HepG2 (cell line): ENCODE measurements around the gene ANKRD44. TPM values are rescaled to one million over a fixed set of nuclear protein-coding genes. Genes with fewer than 3 reads are reported as not detected.

ENCODE experiments used
- ATAC-seq: fragments of 200-7000 bp; cut with Tn5 transposase; 3 replicates; pipeline ENCODE4 v1.9.1; 2020; ENCODE audit warnings: mild to moderate bottlenecking, moderate library complexity
- BruUV-seq: library from RNA; stranded (reverse); fragments of 400-500 nt; replicated peaks from 2 replicates; lab custom pipeline; 2021; lab: Mats Ljungman, UMichigan
- CTCF ChIA-PET: fragments of 300-600 bp; formaldehyde crosslinking; extraction: SDS; loops from one replicate; lab custom pipeline; 2021; ENCODE audit warnings: low total read pairs, inconsistent platforms, low intra/inter-chr PET ratio; lab: Yijun Ruan, JAX
- POLR2A ChIA-PET: fragments of 350-600 bp; sonication (Branson Sonifier 250); formaldehyde crosslinking; loops from one replicate; lab custom pipeline; 2020; ENCODE audit warnings: antibody characterized with exemption, inconsistent platforms; lab: Yijun Ruan, JAX
- DNase-seq: peaks from one replicate; pipeline ENCODE4 v3.0.0-alpha.2; 2015; ENCODE audit warnings: low spot score
- FAIRE-seq: peaks from 3 replicates; lab custom pipeline; 2011; peaks lifted over from hg19 to GRCh38; lab: Jason Lieb, UNC
- H2AFZ ChIP-seq: one replicate; pipeline ENCODE4 v1.6.1; 2011; ENCODE audit warnings: low read length, inconsistent platforms
- H3K27ac ChIP-seq: fragments of 300-600 bp; 3 replicates; pipeline ENCODE4 v1.8.0; 2011; ENCODE audit warnings: mixed run types, mild to moderate bottlenecking, mixed read lengths, low read length, inconsistent platforms; ENCODE audit not compliant: insufficient read depth; ENCODE audit errors: extremely low read length
- H3K27me3 ChIP-seq, 2 experiments: fragments of 200-600 bp in 1 of 2; 2 replicates in 1 of 2; 3 replicates in 1 of 2; pipeline versions ENCODE4 v1.6.0 to v1.8.0; 2011; ENCODE audit warnings: low read length in 2 of 2, mild to moderate bottlenecking in 2 of 2, moderate library complexity in 2 of 2, inconsistent platforms in 1 of 2; ENCODE audit not compliant: insufficient read depth in 2 of 2, control insufficient read depth in 1 of 2
- H3K36me3 ChIP-seq, 2 experiments: fragments of 200-600 bp in 1 of 2; replicated peaks in 1 of 2; 2 replicates in 1 of 2; 3 replicates in 1 of 2; pipeline versions ENCODE4 v1.5.1 to v1.8.0; 2011; ENCODE audit warnings: low read length in 2 of 2, inconsistent platforms in 1 of 2; ENCODE audit not compliant: insufficient read depth in 2 of 2, control insufficient read depth in 1 of 2
- H3K4me1 ChIP-seq: 2 replicates; pipeline ENCODE4 v1.5.1; 2012; ENCODE audit warnings: low read length, inconsistent platforms; ENCODE audit not compliant: insufficient read depth
- H3K4me2 ChIP-seq: 2 replicates; pipeline ENCODE4 v1.6.0; 2011; ENCODE audit warnings: low read depth, low read length, inconsistent platforms
- H3K4me3 ChIP-seq, 3 experiments: fragments of 200-600 bp in 1 of 3; sonication (generic), shearing (Covaris generic) in 1 of 3; replicated peaks in 1 of 3; 2 replicates each; pipeline ENCODE4 v1.5.1; 2011 to 2016; ENCODE audit warnings: low read length in 3 of 3, inconsistent platforms in 2 of 3, low read depth in 2 of 3, mild to moderate bottlenecking in 2 of 3, control low read depth in 1 of 3, mixed read lengths in 1 of 3; ENCODE audit not compliant: insufficient read depth in 1 of 3
- H3K79me2 ChIP-seq: one replicate; pipeline ENCODE4 v1.6.1; 2011; ENCODE audit warnings: low read length, inconsistent platforms; ENCODE audit not compliant: insufficient read depth
- H3K9ac ChIP-seq: 2 replicates; pipeline ENCODE4 v1.6.0; 2011; ENCODE audit warnings: mild to moderate bottlenecking, low read depth, low read length, inconsistent platforms; ENCODE audit not compliant: insufficient read depth
- H3K9me3 ChIP-seq: 2 replicates; pipeline ENCODE4 v1.5.1; 2012; ENCODE audit warnings: mild to moderate bottlenecking, low read length
- H4K20me1 ChIP-seq: 2 replicates; pipeline ENCODE4 v1.6.0; 2011; ENCODE audit warnings: inconsistent platforms, mild to moderate bottlenecking, low read length, moderate library complexity; ENCODE audit not compliant: insufficient read depth
- FIP1L1 ChIP-seq: fragments of 200-400 bp; formaldehyde crosslinking; IDR thresholded peaks from 2 replicates; pipeline ENCODE4 v1.6.1; 2018; ENCODE audit warnings: low read depth, mild to moderate bottlenecking, low read length, moderate library complexity, borderline replicate concordance; ENCODE audit not compliant: insufficient read depth
- HNF4A ChIP-seq: sonication (generic); formaldehyde crosslinking; IDR thresholded peaks from 2 replicates; pipeline ENCODE4 v1.4.0; 2020; ENCODE audit warnings: missing genetic modification reagents
- NFE2L2 ChIP-seq: fragments of 150-350 bp; IDR thresholded peaks from 2 replicates; pipeline ENCODE4 v1.6.1; 2014; ENCODE audit warnings: low read length
- NR1H2 ChIP-seq: sonication (generic); formaldehyde crosslinking; IDR thresholded peaks from 2 replicates; pipeline ENCODE4 v1.8.1; 2022; ENCODE audit warnings: low read depth, missing genetic modification reagents, borderline replicate concordance
- PAX8 ChIP-seq: sonication (generic); formaldehyde crosslinking; IDR thresholded peaks from 2 replicates; pipeline ENCODE4 v1.8.0; 2022; ENCODE audit warnings: mild to moderate bottlenecking, missing genetic modification reagents, borderline replicate concordance
- SMYD3 ChIP-seq: sonication (generic); formaldehyde crosslinking; IDR thresholded peaks from 2 replicates; pipeline ENCODE4 v1.8.1; 2023; ENCODE audit warnings: mild to moderate bottlenecking, missing genetic modification reagents
- THAP11 ChIP-seq: IDR thresholded peaks from 2 replicates; pipeline ENCODE4 v1.6.1; 2016; ENCODE audit warnings: missing biosample characterization, missing genetic modification reagents
- ZMYM3 ChIP-seq: sonication (generic); formaldehyde crosslinking; IDR thresholded peaks from 2 replicates; pipeline ENCODE4 v1.5.1; 2020; ENCODE audit warnings: mild to moderate bottlenecking, missing genetic modification reagents
- ZNF232 ChIP-seq: sonication (generic); formaldehyde crosslinking; IDR thresholded peaks from 2 replicates; pipeline ENCODE4 v1.4.0; 2020; ENCODE audit warnings: missing genetic modification reagents, borderline replicate concordance
- WGBS: methylation state at CpG from one replicate; pipeline ENCODE4 v1.1.6; 2017; ENCODE audit warnings: low lambda C conversion rate; 5-methylcytosine and 5-hydroxymethylcytosine counted together
- in situ Hi-C: cut with HindIII; loops from 2 replicates; pipeline ENCODE4 v1.10.0; 2017; ENCODE audit warnings: low pct_unique_long_range_greater_than_20kb; ENCODE audit not compliant: extremely low pct_ligation_motif_present
- intact Hi-C: fragments of 100-400 bp; cut with micrococcal nuclease; formaldehyde crosslinking; loops from one replicate; pipeline ENCODE4 v1.10.0; 2022; ENCODE audit not compliant: unreplicated experiment
- polyA plus RNA-seq, 8 experiments: library from polyadenylated mRNA; depleted of rRNA in 3 of 8; stranded (reverse) in 7 of 8; unstranded in 1 of 8; fragments of >200 nt; fragmentation: Illumina TruSeq in 4 of 8; extraction: Trizol in 4 of 8; gene quantifications; 2 replicates each; pipeline versions ENCODE4 v1.2.1 to v1.2.3, GENCODE V29; 2011 to 2016; ENCODE audit warnings: low read depth in 4 of 8, missing spikeins in 1 of 8, mixed read lengths in 1 of 8; ENCODE audit not compliant: insufficient read depth in 1 of 8
- total RNA-seq, 5 experiments: library from RNA; depleted of rRNA; stranded (reverse); fragments of >200 nt; fragmentation: Illumina TruSeq; extraction: Trizol; gene quantifications; 2 replicates each; pipeline ENCODE4 v1.2.3, GENCODE V29; 2016; ENCODE audit warnings: low read depth in 1 of 5
- TF ChIP-seq, protein P1 (sequence below): IDR thresholded peaks from 2 replicates; pipeline ENCODE4 v1.6.1; 2016; ENCODE audit warnings: low read depth, borderline replicate concordance
- TF ChIP-seq, protein P2 (sequence below): sonication (generic); formaldehyde crosslinking; IDR thresholded peaks from 2 replicates; pipeline ENCODE4 v1.8.0; 2023; ENCODE audit warnings: mild to moderate bottlenecking, missing genetic modification reagents
- TF ChIP-seq, protein P3 (sequence below): sonication (generic); formaldehyde crosslinking; IDR thresholded peaks from 2 replicates; pipeline ENCODE4 v1.5.0; 2020; ENCODE audit warnings: missing genetic modification reagents, mild to moderate bottlenecking, borderline replicate concordance
- TF ChIP-seq, protein P4 (sequence below): sonication (generic); formaldehyde crosslinking; IDR thresholded peaks from 2 replicates; pipeline ENCODE4 v1.4.0; 2020; ENCODE audit warnings: missing genetic modification reagents

ANKRD44 gene
- total and polyA plus RNA-seq, 2 of the 13 experiments (the other 11 are each of a cell fraction or from before 2014, with no cell fraction given): 0.04 to 0.11 TPM

DNA sequence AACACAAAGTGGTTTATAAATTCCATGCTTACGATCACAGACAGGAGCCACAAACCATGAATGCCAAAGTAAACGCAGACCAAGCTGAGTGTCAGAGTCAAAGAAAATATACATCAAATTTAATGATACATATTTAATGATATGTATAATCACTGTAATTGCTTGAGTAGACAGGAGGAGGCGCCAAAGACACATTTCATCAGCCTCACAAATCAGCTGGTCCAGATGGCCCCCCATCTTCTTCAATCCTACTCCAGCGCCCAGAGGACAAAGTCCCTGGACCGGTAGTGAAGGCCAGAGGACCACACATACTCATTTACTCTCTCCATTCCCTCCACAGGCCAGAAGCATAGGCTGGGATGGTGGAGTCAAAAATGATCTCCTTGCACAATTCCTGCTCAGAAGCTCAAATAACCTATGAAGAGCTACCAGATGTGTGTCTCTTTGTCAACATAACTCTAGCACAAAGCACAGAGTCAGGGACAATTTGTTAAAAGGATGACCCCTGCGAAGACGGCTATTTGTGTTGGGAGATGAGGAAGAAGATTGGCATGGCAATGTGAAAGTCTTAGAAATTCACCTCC lies 234.7 kb downstream of the ANKRD44 start:
- CTCF ChIA-PET: interaction anchor here (1.4 to 1.8 kb wide), 3 partner anchors 93 to 702 kb away, joined by 3 to 10 read pairs (median 4); no protein-coding TSS in a partner anchor
- in situ Hi-C loops: no loop called here
- TF ChIP-seq FIP1L1: no peak
- no peak for TF ChIP-seq SMYD3 (CRISPR knock-in tag)
- TF ChIP-seq ZMYM3 (CRISPR knock-in tag): no peak
- TF ChIP-seq ZNF232 (CRISPR knock-in tag): no peak
- TF ChIP-seq PAX8: no peak
- TF ChIP-seq, protein P1, sequence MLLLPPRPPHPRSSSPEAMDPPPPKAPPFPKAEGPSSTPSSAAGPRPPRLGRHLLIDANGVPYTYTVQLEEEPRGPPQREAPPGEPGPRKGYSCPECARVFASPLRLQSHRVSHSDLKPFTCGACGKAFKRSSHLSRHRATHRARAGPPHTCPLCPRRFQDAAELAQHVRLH (CRISPR knock-in tag): no peak
- TF ChIP-seq, protein P2, sequence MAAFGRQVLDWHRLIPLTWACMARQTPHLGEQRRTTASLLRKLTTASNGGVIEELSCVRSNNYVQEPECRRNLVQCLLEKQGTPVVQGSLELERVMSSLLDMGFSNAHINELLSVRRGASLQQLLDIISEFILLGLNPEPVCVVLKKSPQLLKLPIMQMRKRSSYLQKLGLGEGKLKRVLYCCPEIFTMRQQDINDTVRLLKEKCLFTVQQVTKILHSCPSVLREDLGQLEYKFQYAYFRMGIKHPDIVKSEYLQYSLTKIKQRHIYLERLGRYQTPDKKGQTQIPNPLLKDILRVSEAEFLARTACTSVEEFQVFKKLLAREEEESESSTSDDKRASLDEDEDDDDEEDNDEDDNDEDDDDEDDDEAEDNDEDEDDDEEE: no peak
- TF ChIP-seq NFE2L2: no peak
- TF ChIP-seq NR1H2 (CRISPR knock-in tag): no peak
- TF ChIP-seq, protein P3, sequence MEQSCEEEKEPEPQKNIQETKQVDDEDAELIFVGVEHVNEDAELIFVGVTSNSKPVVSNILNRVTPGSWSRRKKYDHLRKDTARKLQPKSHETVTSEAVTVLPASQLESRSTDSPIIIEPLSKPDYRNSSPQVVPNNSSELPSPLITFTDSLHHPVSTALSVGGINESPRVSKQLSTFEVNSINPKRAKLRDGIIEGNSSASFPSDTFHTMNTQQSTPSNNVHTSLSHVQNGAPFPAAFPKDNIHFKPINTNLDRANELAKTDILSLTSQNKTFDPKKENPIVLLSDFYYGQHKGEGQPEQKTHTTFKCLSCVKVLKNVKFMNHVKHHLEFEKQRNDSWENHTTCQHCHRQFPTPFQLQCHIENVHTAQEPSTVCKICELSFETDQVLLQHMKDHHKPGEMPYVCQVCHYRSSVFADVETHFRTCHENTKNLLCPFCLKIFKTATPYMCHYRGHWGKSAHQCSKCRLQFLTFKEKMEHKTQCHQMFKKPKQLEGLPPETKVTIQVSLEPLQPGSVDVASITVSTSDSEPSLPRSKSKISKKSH (CRISPR knock-in tag): no peak
- TF ChIP-seq THAP11: no peak
- TF ChIP-seq, protein P4, sequence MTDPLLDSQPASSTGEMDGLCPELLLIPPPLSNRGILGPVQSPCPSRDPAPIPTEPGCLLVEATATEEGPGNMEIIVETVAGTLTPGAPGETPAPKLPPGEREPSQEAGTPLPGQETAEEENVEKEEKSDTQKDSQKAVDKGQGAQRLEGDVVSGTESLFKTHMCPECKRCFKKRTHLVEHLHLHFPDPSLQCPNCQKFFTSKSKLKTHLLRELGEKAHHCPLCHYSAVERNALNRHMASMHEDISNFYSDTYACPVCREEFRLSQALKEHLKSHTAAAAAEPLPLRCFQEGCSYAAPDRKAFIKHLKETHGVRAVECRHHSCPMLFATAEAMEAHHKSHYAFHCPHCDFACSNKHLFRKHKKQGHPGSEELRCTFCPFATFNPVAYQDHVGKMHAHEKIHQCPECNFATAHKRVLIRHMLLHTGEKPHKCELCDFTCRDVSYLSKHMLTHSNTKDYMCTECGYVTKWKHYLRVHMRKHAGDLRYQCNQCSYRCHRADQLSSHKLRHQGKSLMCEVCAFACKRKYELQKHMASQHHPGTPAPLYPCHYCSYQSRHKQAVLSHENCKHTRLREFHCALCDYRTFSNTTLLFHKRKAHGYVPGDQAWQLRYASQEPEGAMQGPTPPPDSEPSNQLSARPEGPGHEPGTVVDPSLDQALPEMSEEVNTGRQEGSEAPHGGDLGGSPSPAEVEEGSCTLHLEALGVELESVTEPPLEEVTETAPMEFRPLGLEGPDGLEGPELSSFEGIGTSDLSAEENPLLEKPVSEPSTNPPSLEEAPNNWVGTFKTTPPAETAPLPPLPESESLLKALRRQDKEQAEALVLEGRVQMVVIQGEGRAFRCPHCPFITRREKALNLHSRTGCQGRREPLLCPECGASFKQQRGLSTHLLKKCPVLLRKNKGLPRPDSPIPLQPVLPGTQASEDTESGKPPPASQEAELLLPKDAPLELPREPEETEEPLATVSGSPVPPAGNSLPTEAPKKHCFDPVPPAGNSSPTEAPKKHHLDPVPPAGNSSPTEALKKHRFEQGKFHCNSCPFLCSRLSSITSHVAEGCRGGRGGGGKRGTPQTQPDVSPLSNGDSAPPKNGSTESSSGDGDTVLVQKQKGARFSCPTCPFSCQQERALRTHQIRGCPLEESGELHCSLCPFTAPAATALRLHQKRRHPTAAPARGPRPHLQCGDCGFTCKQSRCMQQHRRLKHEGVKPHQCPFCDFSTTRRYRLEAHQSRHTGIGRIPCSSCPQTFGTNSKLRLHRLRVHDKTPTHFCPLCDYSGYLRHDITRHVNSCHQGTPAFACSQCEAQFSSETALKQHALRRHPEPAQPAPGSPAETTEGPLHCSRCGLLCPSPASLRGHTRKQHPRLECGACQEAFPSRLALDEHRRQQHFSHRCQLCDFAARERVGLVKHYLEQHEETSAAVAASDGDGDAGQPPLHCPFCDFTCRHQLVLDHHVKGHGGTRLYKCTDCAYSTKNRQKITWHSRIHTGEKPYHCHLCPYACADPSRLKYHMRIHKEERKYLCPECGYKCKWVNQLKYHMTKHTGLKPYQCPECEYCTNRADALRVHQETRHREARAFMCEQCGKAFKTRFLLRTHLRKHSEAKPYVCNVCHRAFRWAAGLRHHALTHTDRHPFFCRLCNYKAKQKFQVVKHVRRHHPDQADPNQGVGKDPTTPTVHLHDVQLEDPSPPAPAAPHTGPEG (CRISPR knock-in tag): no peak
- peak; percentile 45; the same call in 1 of the 2 replicates for TF ChIP-seq HNF4A (CRISPR knock-in tag)

More for the DNA sequence above, 234.7 kb downstream of the ANKRD44 start:
- Histone ChIP-seq H3K4me2 (no peak overlapping the region), H3K79me2 (no peaks in the 10 kb centered on the region), H3K36me3 (no peaks in the 10 kb centered on the region), H3K4me1 (no peaks in the 10 kb centered on the region), H3K9ac (no peak overlapping the region), H3K27ac (no peak overlapping the region), H2AFZ (no peak overlapping the region), H4K20me1 (no peaks in the 10 kb centered on the region), H3K27me3 (no peaks in the 10 kb centered on the region), H3K4me3 (no peak overlapping the region), H3K9me3 (no peaks in the 10 kb centered on the region)
- POLR2A ChIA-PET: no interaction called here
- WGBS: 45% methylated on average over 7 of the region's 7 CpGs
- DNase-seq (peak; percentile 10), ATAC-seq (peak; percentile 54; the same call in 2 of the 3 replicates), FAIRE-seq (no peak)
- intact Hi-C loops: loop anchor here (1.0 kb wide), 1 partner anchor 302 kb away; no protein-coding TSS in a partner anchor
- no TSS peak for BruUV-seq
